GM21390 (cell line): Measurements from ENCODE around the gene ATXN1.
"Not testable (repeated sequence)": the region's sequence is repeated elsewhere in the genome, so short reads cannot be mapped to it uniquely, and the experiment has no call there.

Source experiments
- ATAC-seq: cut with Tn5 transposase; IDR thresholded peaks from one replicate; pipeline ENCODE4 v1.9.1; 2021; ENCODE audit not compliant: unreplicated experiment

The ATXN1 gene

DNA sequence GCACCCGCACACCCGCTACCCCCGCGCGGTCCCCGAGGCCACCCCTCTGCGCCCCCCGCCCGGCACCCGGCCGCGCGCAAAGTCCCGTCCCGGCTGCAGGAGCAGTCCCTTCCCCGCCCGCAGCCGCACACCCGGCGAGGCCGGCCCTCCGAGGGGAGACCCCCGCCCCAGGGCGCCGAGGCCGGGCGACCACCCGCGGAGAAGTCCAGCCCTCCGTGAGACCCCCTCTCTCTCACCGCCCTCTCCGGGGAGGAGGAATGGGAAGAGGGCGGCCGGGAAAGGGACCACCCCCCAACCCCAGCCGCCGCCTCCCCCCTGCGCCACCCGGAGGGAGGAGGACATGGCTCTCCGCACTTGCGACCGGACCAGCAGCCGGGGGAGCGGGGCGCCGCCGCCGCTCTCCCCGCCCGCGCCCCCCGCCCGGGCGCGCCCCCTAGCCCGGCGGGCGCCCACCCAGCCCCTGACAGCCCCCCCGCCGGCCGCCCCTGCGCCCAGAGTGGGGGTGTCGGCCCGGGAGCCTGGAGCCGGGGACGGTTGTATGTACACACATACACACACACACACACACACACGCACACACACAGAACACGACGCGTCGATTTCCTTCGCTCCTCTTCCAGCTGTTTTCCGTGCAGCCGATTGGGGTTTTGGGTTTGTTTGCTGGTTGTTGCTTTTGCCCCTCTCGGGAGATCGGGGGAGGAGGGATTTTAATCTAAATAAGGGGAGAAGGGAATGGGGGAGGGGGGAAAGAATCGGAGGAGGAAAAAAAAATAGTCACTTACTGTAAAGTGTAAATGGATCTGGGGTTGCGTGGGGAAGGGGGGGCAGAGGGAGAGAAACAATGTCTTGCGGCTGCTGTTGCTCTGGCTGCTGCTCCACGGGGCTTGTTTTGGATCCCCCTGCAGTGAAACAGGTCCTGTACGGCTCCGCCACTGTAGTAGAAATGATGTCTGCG is at the start of gene ATXN1:
Gene ATXN1 (minus strand): TSS at position 945 of the 955 bp plus-strand sequence.
- no peak for ATAC-seq

DNA sequence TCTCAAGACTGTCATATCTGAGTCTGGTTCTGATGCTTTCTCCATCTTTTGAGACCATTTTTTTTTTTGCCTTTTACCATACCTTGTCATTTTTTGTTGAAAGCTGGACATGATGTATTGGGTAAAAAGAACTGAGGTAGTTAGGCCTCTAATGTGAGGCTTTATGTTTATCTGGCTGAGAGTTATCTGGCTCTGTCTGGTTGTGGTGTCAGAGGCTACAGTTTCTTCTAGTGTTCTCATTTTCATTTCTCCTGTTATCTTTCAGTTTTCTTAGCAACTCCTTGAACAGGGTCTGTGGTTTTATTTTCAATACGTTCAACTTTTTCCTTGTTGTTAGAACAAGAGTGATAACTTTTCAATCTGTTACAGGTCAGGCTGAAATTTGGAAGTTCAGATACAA is 49.2 kb upstream of the ATXN1 start:
- no peak for ATAC-seq

DNA sequence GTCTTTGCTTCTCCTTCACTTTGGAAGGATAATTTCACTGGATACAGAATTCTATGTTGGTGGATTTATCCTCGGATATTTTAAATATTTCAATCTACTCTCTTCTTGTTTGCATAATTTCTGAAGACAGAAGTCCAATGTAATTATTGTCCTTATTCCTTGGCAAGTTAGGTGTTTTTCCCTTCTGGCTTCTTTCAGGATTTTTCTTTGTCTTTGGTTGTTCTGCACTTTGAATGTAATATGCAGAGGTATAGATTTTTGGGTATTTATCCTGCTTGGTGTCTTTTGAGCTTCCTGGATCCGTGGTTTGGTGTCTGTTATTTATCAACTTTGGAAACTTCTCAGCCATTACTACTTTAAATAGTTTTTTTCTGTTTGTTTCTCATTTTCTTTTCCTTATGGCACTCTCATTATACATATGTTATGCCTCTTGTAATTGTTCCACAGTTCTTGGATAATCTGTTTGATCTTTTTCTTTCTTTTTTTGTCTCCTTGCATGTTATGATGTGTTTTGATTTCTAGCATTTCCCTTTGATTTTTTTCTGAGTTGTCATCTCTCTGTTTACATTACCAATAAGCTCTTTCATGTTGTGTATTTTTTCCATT is 48.6 kb upstream of the ATXN1 start:
- no peak for ATAC-seq

DNA sequence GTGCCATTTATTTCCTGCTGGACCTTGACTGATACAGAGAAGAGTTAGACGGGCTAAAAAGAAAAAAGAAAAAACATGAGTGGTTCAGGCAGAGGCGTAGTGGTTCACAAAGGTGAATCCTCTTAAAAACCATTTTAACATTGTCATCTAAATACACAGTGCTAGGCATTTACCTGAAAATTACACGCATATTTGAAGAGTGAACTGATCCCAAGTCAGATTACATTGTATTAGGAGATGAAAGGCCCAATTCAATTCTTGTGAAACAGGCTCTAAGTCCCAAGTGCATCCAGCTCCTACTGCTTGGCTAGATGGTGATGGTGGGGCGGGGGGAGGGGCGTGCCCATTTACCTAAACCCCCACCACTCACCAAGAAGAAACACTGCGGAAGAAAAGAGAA is 46.7 kb upstream of the ATXN1 start:
- ATAC-seq, result no peak

DNA sequence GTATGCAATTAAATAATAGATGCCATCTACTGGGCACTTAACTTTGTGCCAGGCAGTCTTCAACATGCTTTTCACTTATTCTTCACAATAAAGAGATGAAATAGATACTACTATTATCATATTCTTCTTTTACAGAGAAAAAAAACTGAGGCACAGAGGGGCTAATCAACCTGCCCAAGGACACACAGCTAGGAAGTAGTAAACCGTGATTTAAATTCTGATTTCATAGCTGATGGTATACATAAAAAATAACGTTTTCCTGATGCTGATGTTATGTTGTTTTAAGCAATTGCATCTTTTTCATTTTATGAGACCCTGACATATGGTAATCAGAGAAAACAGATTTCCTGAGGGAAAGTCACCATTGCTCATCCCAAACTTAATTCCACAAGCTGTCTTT is 45.1 kb upstream of the ATXN1 start:
- ATAC-seq, result no peak

DNA sequence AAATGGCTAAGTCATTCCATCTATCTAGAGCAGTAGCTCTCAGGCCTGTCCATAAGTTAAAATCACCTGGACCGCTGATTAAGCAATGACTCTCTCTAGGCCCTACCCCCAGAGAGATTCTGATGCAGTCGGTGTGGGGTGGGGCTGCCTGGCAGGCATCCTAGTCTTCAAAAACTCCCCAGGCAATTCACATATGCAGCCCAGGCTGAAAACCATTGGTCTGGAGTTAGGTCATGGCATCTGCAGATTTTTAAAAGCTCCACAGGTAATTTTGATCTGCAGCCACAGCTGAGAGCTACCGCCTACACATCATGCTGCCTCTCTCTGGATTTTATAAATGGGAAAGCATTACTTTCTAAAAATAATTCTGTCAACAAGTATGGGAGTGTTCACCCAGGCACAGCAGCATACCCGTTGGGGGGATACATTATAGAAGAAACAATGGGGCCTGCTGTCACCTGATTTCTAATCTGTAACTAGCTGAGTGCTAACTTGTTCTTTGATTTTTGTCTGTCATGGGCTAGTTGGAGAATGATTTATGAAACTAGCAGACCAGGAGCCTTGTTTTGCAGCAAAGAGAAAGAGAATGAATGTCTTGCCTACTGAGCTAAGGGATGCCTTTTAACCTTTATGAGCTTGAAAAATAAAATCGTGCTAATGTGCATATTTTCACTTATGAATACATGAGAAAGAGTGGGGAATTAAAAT is 44.1 kb upstream of the ATXN1 start:
- ATAC-seq, result no peak

DNA sequence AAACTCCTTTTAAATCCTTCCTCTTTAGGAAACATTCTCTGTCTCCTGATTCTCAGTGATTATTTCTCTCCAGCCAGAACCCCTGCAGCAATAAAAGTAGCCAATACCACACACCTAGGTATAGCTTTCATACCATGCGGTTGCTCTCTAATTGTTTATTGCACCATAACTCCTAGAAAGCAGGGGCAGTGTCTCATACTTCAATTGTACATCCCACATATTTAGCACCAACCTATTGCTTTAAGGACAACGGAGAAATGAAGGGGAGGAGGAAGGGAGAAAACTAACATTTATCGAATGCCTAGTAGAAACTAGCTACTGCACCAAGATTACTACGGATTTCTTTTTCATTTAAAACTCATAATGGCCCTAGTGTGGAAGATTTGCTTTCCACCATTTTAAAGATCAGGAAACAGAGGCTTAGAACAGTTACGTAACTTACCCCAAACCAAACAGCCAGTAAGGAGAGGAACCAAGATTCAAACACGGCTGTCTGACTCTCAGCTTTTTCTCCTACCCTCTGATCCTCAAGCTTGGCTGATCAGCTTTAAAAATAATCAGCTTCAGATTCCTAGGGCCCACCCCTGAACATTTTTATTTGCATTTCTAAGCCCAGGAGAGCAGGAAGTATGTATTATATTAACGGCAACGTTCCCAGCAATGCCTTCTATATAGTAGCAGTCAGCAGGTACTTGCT is 43.4 kb upstream of the ATXN1 start:
- no peak for ATAC-seq

DNA sequence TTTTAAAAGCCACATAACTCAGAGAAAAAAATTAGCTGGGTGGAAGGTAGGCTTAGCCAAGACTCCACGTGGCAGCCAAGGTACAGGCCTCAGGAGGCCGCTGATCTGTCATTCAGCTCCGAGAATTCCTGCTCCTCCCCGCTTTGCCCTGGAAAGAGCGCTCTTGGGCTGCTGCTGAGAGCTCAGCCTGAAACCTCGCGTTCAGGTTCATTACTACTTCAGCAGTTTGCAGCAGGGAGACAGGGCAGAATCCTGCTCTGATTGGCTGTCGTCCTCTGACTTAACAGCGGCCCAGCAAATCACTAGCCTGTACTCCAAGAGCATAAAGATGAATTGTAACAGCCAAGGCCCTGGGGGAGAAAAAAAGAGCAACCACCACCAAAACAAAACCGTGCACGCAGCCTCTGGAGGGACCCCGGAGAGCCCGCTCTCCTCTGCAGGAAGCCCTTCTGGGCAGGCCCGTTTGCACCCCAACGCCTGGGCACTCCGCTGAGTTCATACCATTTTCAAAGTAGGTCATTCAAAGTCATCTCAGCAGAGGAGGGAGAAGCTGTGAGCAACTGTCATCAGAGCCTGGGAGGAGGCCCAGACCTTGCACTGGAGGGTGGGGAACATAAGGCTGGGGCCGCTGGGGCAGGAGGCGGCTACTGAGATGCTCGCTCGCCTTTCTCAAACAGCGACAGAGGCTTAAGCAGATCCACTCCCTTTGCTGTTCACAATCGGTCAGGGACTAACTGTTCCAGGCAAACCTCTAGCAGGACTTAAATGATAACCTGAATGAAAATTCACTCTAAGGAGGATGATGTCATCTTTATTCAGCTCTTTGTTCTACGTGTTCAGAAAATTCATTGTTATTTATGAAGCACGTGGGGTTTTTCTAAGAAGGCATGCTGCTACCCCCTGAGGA is 42.3 kb upstream of the ATXN1 start:
- no peak for ATAC-seq

DNA sequence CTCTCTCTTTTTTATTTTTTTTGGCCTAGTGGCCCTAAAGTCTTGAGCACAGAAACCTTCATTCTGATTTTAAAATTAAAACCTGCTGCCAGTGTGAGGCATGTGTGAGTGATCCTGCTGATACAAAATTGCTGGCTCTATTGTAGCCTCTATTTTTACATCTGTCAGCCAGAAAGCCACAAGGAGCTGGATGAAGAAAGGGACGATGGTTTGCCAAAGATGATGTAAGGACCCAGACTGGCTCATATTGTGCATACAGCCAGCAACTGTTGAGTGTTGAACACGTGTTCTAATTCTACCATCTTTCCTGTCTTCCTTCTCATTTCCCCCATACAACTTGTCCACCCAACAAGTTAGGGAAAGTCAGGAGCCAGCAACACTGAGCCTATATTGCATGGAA is 40.8 kb upstream of the ATXN1 start:
- ATAC-seq, result no peak

DNA sequence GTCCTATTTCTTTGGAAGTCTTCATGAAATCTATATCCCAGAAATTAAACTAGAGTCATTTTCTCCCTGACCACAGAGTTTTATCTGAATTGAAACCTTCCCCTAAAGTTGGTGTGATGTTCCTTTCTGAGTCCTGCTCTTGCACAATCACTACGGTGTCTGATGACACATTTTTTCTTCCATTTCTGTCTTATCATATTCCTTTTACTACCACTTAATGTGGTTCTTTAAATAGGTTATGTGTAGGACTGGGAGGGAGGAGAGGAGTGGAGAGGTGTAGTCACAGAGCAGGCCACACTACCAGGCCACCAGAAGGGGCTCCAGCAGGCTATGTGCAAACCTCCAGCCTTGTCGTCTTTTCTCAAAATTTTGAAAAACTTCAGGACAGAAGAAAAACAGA is 39.7 kb upstream of the ATXN1 start:
- no peak for ATAC-seq

DNA sequence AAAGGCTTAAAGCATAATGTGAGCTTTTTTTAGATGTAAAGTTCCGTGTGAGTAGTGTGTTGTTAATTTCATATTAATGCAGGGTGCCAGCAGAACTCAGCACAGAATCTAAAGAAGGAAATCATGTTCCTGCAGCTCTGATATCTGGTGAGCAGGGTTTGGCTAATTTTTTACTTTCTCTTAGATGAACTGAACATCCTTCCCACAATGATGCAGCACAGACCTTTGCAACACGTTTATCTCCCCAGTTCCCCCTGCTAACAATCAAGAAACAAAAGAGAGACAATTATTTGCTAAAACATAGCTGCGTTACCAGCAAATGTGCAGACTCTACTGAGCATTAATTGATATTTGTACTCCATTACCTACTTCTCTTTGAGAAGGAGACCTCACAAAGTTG is 39.1 kb upstream of the ATXN1 start:
- no peak for ATAC-seq

DNA sequence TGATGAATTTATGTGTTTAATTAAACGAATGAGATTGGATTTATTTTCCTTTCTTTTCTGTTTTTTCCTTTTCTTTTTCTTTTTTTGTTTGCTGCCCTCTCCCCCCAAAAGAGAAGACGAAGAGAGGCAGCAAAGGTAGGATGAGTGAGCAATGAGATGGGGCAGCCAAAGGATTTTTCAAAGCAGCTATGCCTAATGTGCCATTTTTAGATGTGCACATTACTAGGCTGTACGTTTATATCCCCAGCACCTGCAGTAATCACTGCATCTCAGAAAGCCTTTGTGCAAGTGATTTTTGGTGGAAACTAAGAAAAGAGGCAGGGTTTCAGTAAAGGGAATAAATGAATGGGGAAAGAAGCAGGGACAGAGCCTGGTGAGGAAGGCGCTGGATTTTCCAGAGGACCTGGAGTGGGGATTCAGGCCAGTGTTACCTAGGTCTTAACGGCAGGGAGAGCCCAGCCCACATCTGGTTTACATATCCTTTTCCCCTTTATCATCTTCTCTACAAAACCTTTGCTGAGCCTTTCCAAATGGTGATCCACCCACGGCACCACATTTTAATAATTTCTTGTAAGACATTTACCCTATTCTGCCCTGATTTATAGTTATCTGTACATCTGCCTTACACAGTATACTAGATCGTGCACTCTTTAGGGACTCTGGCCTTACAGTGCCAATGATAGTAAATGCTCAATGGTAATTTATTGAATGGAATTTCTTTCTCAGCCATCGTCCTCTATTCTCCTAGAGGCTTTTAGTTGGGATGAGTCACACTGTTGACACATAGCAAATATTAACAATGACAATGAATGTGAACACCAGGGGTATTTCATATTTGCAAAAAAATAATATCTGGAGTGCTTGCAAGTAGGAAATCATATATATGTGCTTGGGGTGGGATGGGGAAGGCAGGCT is 38.3 kb upstream of the ATXN1 start:
- ATAC-seq, result no peak

DNA sequence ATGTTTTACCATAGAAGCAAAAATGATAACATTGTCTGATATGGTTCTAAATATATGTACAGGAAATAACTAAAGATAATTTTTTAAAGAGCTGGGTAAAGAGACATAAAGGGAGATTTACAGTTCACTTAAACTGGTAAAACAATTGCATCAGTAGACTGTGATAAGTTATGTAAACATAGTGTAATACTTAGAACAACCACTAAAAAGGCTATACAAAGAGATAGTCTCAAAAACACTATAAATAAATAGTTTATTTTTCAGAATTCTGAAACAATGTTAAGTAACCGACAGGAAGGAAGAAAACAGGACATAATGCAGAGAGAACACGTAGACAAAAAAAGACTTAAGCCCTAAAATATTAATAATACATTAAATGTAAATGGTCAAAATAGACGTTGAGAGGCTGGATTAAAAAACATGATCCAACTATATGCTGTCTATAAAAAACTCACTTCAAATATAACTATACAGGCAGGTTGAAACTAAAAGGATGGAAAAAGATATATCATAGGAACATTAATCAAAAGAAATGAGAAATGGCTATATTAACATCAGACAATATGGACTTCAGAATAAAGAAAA is 32.7 kb upstream of the ATXN1 start:
- no peak for ATAC-seq

DNA sequence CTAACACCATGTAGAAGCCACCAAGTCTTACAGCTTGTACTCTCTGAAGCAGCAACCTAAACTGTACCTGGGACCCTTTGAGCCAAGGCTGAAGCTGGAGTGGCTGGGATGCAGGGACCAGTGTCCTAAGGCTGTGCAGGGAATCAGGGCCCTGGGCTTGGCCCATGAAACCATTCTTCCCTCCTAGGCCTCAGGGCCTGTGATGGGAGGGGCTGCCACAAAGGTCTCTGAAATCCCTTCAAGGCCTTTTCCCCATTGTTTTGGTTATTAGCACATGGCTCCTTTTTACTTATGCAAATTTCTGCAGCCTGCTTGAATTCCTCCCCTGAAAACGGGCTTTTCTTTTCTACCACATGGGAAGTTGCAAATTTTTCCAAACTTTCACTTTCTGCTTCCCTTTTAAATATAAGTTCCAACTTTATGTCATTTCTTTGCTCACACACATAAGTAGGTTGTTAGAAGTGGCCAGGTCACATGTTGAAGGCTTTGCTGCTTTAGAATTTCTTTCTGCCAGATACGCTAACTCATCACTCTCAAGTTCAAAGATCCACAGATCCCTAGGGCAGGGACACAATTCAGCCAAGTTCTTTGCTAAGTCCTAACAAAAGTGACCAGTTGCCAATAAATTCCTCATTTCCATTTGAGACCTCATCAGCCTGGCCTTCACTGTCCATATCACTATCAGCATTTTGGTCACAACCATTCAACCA is 28.2 kb upstream of the ATXN1 start:
- ATAC-seq, result no peak

DNA sequence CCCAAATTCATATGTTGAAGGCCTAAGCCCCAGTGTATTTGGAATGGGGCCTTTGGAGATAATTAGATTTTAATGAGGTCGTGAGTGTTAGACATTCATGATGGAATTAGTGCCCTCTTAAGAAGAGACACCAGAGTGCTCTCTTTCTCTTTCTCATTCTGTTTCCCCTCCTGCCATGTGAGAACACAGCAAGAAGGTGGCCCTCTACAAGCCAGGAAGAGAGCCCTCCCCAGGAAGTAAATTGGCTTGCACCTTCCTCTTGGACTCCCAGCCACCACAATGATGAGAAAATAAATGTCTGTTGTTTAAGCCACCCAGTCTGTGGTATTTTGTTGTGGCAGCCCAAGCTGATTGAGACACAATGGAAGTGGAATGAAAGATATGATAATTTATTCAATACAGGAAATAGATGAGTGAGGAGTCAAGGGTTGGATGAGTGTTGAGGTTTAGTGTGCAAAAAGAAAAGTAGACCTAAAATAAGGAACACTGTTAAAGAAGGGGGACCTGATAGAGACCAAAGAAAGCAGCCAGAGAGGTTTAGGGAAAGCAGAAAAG is 25.9 kb upstream of the ATXN1 start:
- no peak for ATAC-seq

DNA sequence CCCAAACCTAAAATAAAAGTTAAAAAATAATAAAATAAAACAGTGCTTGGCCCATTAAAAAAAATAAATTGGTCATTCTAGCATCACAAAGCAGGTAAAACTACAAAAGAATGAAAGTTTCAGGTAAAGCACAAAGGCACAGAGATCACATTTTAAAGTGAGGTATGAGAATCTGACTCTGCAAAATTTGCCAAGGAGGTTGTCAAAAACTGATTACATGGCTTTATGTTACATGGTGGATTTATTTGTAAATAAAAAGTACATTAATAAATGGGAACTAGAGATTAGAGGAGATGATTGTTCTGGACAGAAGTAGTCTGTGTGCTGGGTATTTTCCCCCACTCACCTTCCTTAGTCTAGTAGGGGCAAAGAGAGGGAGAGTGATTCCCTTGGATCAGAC is 24.2 kb upstream of the ATXN1 start:
- no peak for ATAC-seq

DNA sequence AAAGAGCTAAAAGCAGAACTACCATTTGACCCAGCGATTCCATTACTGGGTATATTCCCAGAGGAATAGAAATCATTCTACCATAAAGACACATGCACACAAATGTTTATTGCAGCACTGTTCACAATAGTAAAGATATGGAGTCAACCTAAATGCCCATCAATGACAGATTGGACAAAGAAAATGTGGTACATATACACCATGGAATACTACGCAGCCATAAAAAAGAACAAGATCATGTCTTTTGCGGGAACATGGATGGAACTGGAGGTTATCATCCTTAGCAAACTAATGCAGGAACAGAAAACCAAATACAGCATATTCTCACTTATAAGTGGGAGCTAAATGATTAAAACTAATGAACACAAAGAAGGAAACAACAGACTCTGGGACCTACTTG is 23.7 kb upstream of the ATXN1 start:
- not testable (repeated sequence) for ATAC-seq
